ENCODE data around the gene CEP120. TPM values are rescaled to one million over a fixed set of nuclear protein-coding genes. Genes with fewer than 3 reads are reported as not detected.

The CEP120 gene
- total RNA-seq, 2 donors from 2014 or later: 11.7 to 18.2 TPM

DNA sequence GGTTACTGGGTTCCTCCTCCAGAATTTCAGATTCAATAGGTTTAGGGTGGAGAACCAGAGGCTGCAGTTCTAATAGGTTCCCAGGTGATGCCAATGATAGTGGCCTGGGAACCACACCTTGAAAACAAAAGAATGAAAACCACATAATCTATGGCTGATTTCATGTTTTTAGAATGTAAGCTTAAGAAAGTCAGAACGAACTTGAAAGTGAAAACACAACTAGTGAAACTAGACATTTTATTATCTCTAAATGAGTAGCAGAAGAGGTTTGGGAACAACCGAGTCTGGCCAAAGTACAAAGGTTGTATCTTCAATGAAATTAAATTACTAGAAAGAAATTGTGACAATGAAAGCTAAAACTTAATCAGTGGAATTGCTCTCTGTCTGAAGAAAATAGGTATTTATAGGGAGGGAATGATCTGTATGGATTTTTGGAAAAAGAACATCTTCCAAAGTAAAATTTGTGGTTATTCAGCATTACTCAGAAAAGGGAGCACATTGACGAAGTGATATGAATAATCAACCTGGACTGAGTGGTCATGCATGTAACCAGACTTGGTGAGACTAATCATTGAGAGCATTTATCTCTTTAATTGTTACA is 24.9 kb upstream of the CEP120 start:
- Histone ChIP-seq H3K9me3 (no peaks in the 10 kb centered on the region), H3K4me1 (no peaks in the 10 kb centered on the region), H3K27me3 (no peaks in the 10 kb centered on the region), H3K36me3 (no peaks in the 10 kb centered on the region), H3K9ac (ENCODE audit: low read depth in 2 of 2, low read length in 2 of 2) (no peak overlapping the region), H3K4me3 (no peak overlapping the region), H3K27ac (no peak overlapping the region)
- intact Hi-C loops (cut with DNase I): no loop called here
- DNase-seq: no peak
- TF ChIP-seq CTCF (IDR thresholded peaks at IDR 0.05): no peak

- no peak for TF ChIP-seq CTCF (IDR thresholded peaks at IDR 0.05)
- Histone ChIP-seq H3K27me3 (no peaks in the 10 kb centered on the region), H3K4me3 (no peak overlapping the region), H3K4me1 (peaks cover 5% of the 10 kb centered on the region), H3K9ac (ENCODE audit: low read depth in 2 of 2, low read length in 2 of 2) (no peak overlapping the region), H3K36me3 (no peaks in the 10 kb centered on the region), H3K9me3 (no peaks in the 10 kb centered on the region), H3K27ac (no peak overlapping the region)
- intact Hi-C loops (cut with DNase I): no loop called here
- no peak for DNase-seq
Observed at GRCh38 chr5:123444016-123444415, 20.8 kb upstream of the CEP120 start.

GRCh38 chr5:123441408-123441807 is 18.2 kb upstream of the CEP120 start:
- H3K36me3 ChIP-seq: no peaks in the 10 kb centered on the region
- no peak for DNase-seq
- H3K4me3 ChIP-seq: no peak overlapping the region
- intact Hi-C loops (cut with DNase I): no loop called here
- no peak overlapping the region for H3K9ac ChIP-seq (ENCODE audit: low read depth in 2 of 2, low read length in 2 of 2)
- H3K27ac ChIP-seq: no peak overlapping the region
- TF ChIP-seq CTCF (IDR thresholded peaks at IDR 0.05): no peak
- no peaks in the 10 kb centered on the region for H3K9me3 ChIP-seq
- peaks cover 5% of the 10 kb centered on the region for H3K4me1 ChIP-seq
- H3K27me3 ChIP-seq: no peaks in the 10 kb centered on the region

- TF ChIP-seq CTCF (IDR thresholded peaks at IDR 0.05): no peak
Observed at GRCh38 chr5:123440456-123441181, 17.4 kb upstream of the CEP120 start.

DNA sequence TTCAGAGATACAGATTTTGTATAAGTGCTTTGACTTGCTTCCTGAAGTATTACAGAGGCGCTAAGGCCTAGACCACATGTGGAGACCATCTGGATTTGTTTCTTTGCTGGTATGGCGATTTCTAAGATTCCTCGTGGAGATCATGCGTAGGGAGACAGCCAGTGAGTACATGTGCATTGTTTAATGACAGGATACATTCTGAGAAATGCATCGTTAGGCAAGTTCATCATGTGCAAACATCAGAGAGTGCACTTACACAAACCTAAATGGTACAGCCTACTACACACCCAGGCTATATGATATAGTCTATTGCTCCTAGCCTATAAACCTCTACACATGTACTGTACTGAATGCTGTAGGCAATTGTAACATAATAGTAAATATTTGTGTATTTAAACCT is 16.5 kb upstream of the CEP120 start:
- Histone ChIP-seq H3K4me3 (no peak overlapping the region), H3K9ac (ENCODE audit: low read depth in 2 of 2, low read length in 2 of 2) (peak overlapping the region in 1 of 2 donors; percentile 60), H3K36me3 (no peaks in the 10 kb centered on the region), H3K27ac (peak overlapping the region; percentile 85), H3K27me3 (no peaks in the 10 kb centered on the region), H3K9me3 (no peaks in the 10 kb centered on the region), H3K4me1 (peaks cover 5% of the 10 kb centered on the region)
- TF ChIP-seq CTCF (IDR thresholded peaks at IDR 0.05): no peak
- intact Hi-C loops (cut with DNase I): no loop called here
- peak; percentile 30 for DNase-seq

More at GRCh38 chr5:123440456-123441181, 17.4 kb upstream of the CEP120 start:
- no peaks in the 10 kb centered on the region for H3K9me3 ChIP-seq
- H3K4me1 ChIP-seq: peaks cover 5% of the 10 kb centered on the region
- DNase-seq: no peak
- H3K27ac ChIP-seq: peak overlapping the region; percentile 85
- H3K9ac ChIP-seq (ENCODE audit: low read depth in 2 of 2, low read length in 2 of 2): no peak overlapping the region
- no peaks in the 10 kb centered on the region for H3K36me3 ChIP-seq
- intact Hi-C loops (cut with DNase I): no loop called here
- no peak overlapping the region for H3K4me3 ChIP-seq
- no peaks in the 10 kb centered on the region for H3K27me3 ChIP-seq
